PC-9 (cell line): ENCODE results near the gene SPACA5.
"Not testable (repeated sequence)": the region's sequence is repeated elsewhere in the genome, so short reads cannot be mapped to it uniquely, and the experiment has no call there.

Source experiments
- EZH2 ChIP-seq: fragments of 200-600 bp; sonication (generic); IDR thresholded peaks from 2 replicates; pipeline ENCODE4 v1.8.0; 2017; ENCODE audit warnings: antibody characterized with exemption, low read depth
- TF ChIP-seq, protein P1 (sequence below): fragments of 200-600 bp; sonication (generic); conservative IDR thresholded peaks from 2 replicates; pipeline ENCODE4 v1.6.1; 2017; ENCODE audit warnings: mixed run types, antibody characterized with exemption, mild to moderate bottlenecking, moderate library complexity

DNA sequence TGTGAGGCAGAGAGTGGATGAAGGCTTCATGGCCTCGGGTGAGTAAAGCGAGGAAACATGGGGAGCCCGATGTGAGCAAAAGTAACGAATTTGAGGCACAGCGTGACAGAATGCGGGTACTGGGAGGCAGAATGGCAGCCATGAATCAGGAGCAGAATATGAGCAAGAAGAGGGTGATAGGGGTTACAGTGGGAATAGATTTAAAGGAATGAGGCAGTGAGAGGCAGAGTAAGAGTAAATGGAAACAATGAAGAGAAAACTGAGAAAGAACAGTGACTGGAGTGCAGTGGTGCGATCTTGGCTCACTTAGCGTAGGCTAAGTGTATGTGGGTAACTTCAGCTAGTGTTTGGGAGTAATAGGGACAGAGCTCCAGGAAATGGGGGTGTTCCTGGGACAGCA, at the start of gene SPACA5:
- TF ChIP-seq EZH2, result not testable (repeated sequence)
- TF ChIP-seq, protein P1, sequence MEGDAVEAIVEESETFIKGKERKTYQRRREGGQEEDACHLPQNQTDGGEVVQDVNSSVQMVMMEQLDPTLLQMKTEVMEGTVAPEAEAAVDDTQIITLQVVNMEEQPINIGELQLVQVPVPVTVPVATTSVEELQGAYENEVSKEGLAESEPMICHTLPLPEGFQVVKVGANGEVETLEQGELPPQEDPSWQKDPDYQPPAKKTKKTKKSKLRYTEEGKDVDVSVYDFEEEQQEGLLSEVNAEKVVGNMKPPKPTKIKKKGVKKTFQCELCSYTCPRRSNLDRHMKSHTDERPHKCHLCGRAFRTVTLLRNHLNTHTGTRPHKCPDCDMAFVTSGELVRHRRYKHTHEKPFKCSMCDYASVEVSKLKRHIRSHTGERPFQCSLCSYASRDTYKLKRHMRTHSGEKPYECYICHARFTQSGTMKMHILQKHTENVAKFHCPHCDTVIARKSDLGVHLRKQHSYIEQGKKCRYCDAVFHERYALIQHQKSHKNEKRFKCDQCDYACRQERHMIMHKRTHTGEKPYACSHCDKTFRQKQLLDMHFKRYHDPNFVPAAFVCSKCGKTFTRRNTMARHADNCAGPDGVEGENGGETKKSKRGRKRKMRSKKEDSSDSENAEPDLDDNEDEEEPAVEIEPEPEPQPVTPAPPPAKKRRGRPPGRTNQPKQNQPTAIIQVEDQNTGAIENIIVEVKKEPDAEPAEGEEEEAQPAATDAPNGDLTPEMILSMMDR, result not testable (repeated sequence)
